Measurements from ENCODE around the gene ITPRIP. TPM values are rescaled to one million over a fixed set of nuclear protein-coding genes. Genes with fewer than 3 reads are reported as not detected.

The ITPRIP gene
- total RNA-seq, 4 donors from 2014 or later, result 22.6 to 58.2 (median 39.9) TPM

- TF ChIP-seq POLR2A (IDR thresholded peaks at IDR 0.05) (no peak), CTCF (IDR thresholded peaks at IDR 0.05) (no peak), EP300 (IDR thresholded peaks at IDR 0.05) (no peak)
- Histone ChIP-seq H3K27ac (peak overlapping the region; percentile 77 to 98 (median 88)), H3K4me1 (peaks cover 0 to 100% (median 100%) of the 10 kb centered on the region in 4 donors), H3K4me3 (no peak overlapping the region), H3K9me3 (no peaks in the 10 kb centered on the region), H3K36me3 (no peaks in the 10 kb centered on the region), H3K27me3 (no peaks in the 10 kb centered on the region)
- WGBS, 2 donors, result 91 to 94% methylated on average over 10 of the region's 10 CpGs
- DNase-seq (ENCODE audit: low spot score in 2 of 2), result peak in 1 of 2 donors; percentile 2
Observed at GRCh38 chr10:104324931-104325330, 13.3 kb downstream of the ITPRIP start.

- DNase-seq (ENCODE audit: low spot score in 2 of 2), result peak in 1 of 2 donors; percentile 10
- peak overlapping the region in 3 of 4 donors; percentile 79 to 98 (median 97) for H3K27ac ChIP-seq
- H3K36me3 ChIP-seq, result no peaks in the 10 kb centered on the region
- peaks cover 0 to 100% (median 100%) of the 10 kb centered on the region in 4 donors for H3K4me1 ChIP-seq
- H3K27me3 ChIP-seq, result no peaks in the 10 kb centered on the region
- WGBS, 2 donors, result 70 to 78% methylated on average over 9 of the region's 9 CpGs
- H3K9me3 ChIP-seq, result no peaks in the 10 kb centered on the region
- TF ChIP-seq CTCF (IDR thresholded peaks at IDR 0.05), result no peak
- peak in 1 of 2 donors; percentile 60 for TF ChIP-seq EP300 (IDR thresholded peaks at IDR 0.05)
- no peak overlapping the region for H3K4me3 ChIP-seq
Observed at GRCh38 chr10:104324221-104324686, 14.0 kb downstream of the ITPRIP start.

GRCh38 chr10:104323760-104324201 is 14.5 kb downstream of the ITPRIP start:
- no peak overlapping the region for H3K4me3 ChIP-seq
- H3K4me1 ChIP-seq, result peaks cover 0 to 100% (median 100%) of the 10 kb centered on the region in 4 donors
- no peaks in the 10 kb centered on the region for H3K9me3 ChIP-seq
- H3K27me3 ChIP-seq, result no peaks in the 10 kb centered on the region
- TF ChIP-seq CTCF (IDR thresholded peaks at IDR 0.05), result no peak
- TF ChIP-seq POLR2A (IDR thresholded peaks at IDR 0.05), result no peak
- no peak for TF ChIP-seq EP300 (IDR thresholded peaks at IDR 0.05)
- H3K27ac ChIP-seq, result peak overlapping the region in 3 of 4 donors; percentile 79 to 98 (median 97)
- DNase-seq (ENCODE audit: low spot score in 2 of 2), result peak in 1 of 2 donors; percentile 9
- H3K36me3 ChIP-seq, result no peaks in the 10 kb centered on the region
- 79 to 96% methylated on average over 2 to 4 of the region's 4 CpGs for WGBS, 2 donors

- Histone ChIP-seq H3K4me1 (peaks cover 0 to 100% (median 99%) of the 10 kb centered on the region in 4 donors), H3K27me3 (no peaks in the 10 kb centered on the region)
- DNase-seq (ENCODE audit: low spot score in 2 of 2), result peak in 1 of 2 donors; percentile 4
Observed at GRCh38 chr10:104323085-104323484, 15.2 kb downstream of the ITPRIP start.

More at GRCh38 chr10:104323085-104323484, 15.2 kb downstream of the ITPRIP start:
- WGBS, 2 donors, result 73 to 91% methylated on average over 1 of the region's 1 CpG
- Histone ChIP-seq H3K9me3 (no peaks in the 10 kb centered on the region), H3K36me3 (no peaks in the 10 kb centered on the region), H3K27ac (peak overlapping the region in 3 of 4 donors; percentile 79 to 98 (median 97)), H3K4me3 (no peak overlapping the region)
- TF ChIP-seq POLR2A (IDR thresholded peaks at IDR 0.05) (no peak), EP300 (IDR thresholded peaks at IDR 0.05) (no peak), CTCF (IDR thresholded peaks at IDR 0.05) (no peak)

All from tibial nerve (tissue), 4 donors.